Measurements from ENCODE around the gene SSH2. TPM values are rescaled to one million over a fixed set of nuclear protein-coding genes. Genes with fewer than 3 reads are reported as not detected.

The SSH2 gene
- total RNA-seq, 1 donor: 13.0 TPM

DNA sequence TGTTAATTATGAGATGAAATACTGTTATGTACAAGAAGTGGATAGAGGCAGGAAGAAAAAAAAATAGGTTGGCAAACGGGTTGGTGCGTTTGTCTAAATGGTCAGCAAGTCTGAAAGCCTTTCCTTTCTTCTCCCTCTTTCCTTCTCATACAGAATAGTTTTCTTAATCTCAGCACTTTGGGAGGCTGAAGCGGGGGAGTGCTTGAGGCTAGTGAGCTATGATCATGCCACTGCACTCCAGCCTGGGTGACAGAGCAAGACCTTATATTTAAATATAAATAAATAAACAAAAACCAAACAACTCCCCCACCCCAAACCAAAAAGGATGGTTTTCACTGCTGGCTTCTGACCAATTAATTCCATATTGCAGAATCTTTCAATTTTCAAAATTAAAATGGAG, 232.7 kb downstream of the SSH2 start:
- TF ChIP-seq, protein P1, sequence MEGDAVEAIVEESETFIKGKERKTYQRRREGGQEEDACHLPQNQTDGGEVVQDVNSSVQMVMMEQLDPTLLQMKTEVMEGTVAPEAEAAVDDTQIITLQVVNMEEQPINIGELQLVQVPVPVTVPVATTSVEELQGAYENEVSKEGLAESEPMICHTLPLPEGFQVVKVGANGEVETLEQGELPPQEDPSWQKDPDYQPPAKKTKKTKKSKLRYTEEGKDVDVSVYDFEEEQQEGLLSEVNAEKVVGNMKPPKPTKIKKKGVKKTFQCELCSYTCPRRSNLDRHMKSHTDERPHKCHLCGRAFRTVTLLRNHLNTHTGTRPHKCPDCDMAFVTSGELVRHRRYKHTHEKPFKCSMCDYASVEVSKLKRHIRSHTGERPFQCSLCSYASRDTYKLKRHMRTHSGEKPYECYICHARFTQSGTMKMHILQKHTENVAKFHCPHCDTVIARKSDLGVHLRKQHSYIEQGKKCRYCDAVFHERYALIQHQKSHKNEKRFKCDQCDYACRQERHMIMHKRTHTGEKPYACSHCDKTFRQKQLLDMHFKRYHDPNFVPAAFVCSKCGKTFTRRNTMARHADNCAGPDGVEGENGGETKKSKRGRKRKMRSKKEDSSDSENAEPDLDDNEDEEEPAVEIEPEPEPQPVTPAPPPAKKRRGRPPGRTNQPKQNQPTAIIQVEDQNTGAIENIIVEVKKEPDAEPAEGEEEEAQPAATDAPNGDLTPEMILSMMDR (IDR thresholded peaks at IDR 0.05; ENCODE audit: extremely low read depth, low read depth, low read length): no peak
- Histone ChIP-seq H3K79me2 (ENCODE audit: insufficient read depth, low read length) (no peaks in the 10 kb centered on the region), H2AFZ (ENCODE audit: low read length) (no peak overlapping the region), H3K9me3 (ENCODE audit: low read depth, low read length) (no peaks in the 10 kb centered on the region), H3K4me3 (ENCODE audit: insufficient read depth, low read length) (no peak overlapping the region), H3K4me2 (ENCODE audit: insufficient read depth, low read length) (no peak overlapping the region), H3K27me3 (ENCODE audit: insufficient read depth, low read length) (no peaks in the 10 kb centered on the region), H4K20me1 (ENCODE audit: insufficient read depth, low read length) (no peaks in the 10 kb centered on the region), H3K4me1 (ENCODE audit: insufficient read depth, low read length) (peaks cover 4% of the 10 kb centered on the region), H3K27ac (ENCODE audit: low read depth, low read length) (no peak overlapping the region), H3K36me3 (ENCODE audit: insufficient read depth, low read length) (no peaks in the 10 kb centered on the region)
- no peak for DNase-seq (ENCODE audit: insufficient read length, low spot score, missing footprints)

DNA sequence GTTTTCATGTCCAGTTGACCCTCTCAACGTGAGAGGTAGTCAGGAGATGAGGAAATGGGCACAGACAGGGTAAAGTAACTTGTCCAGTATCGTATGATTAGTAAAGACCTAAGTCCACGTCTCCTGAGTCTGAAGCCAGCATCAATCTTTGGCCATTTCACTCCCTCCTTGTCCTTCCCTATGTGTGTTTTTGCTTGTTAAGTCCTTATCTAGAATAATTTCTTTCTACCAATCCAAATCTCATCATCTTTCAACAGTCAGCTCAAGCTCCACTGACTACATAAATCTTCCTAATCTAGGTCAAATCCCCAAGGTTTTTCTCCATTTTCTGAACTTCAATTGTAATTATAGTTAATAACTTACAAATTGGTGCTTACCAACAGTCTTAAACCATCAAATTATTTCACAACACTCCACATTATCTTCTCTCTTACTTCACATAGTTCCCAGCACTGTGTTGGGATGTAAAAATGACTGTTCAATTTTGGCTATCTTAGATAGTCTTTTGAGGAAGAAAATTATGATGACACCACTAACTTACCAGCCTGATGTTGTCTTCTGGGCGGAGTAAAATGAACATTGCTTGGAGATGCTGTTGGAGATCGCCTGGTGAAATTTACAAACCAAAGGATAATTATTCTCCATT, 235.0 kb downstream of the SSH2 start:
- no peaks in the 10 kb centered on the region for H3K36me3 ChIP-seq (ENCODE audit: insufficient read depth, low read length)
- TF ChIP-seq, protein P1 (IDR thresholded peaks at IDR 0.05; ENCODE audit: extremely low read depth, low read depth, low read length): no peak
- no peak overlapping the region for H3K4me2 ChIP-seq (ENCODE audit: insufficient read depth, low read length)
- H3K4me1 ChIP-seq (ENCODE audit: insufficient read depth, low read length): peaks cover 8% of the 10 kb centered on the region
- H2AFZ ChIP-seq (ENCODE audit: low read length): no peak overlapping the region
- no peaks in the 10 kb centered on the region for H3K79me2 ChIP-seq (ENCODE audit: insufficient read depth, low read length)
- DNase-seq (ENCODE audit: insufficient read length, low spot score, missing footprints): no peak
- no peak overlapping the region for H3K4me3 ChIP-seq (ENCODE audit: insufficient read depth, low read length)
- no peak overlapping the region for H3K27ac ChIP-seq (ENCODE audit: low read depth, low read length)
- H3K9me3 ChIP-seq (ENCODE audit: low read depth, low read length): no peaks in the 10 kb centered on the region
- H3K27me3 ChIP-seq (ENCODE audit: insufficient read depth, low read length): no peaks in the 10 kb centered on the region
- H4K20me1 ChIP-seq (ENCODE audit: insufficient read depth, low read length): no peaks in the 10 kb centered on the region

DNA sequence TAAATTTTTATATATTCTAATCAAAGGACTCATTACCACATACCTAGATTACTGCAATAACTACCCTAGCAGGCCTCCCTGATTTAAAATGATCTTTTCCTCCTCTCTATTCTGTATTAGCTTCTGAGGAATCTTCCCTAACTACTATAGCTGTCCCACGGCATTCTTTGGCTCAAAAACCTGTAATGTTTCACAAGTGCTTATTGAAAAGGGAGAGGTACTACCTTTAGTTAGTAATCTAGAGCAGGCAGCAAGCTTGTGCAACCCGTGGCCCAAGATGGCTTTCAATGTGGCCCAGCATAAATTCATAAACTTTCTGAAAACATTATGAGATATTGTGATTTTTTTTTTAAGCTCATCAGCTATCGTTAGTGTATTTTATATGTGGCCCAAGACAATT, 236.3 kb downstream of the SSH2 start:
- no peaks in the 10 kb centered on the region for H3K27me3 ChIP-seq (ENCODE audit: insufficient read depth, low read length)
- H3K9me3 ChIP-seq (ENCODE audit: low read depth, low read length): no peaks in the 10 kb centered on the region
- no peaks in the 10 kb centered on the region for H3K79me2 ChIP-seq (ENCODE audit: insufficient read depth, low read length)
- TF ChIP-seq, protein P1 (IDR thresholded peaks at IDR 0.05; ENCODE audit: extremely low read depth, low read depth, low read length): no peak
- no peaks in the 10 kb centered on the region for H3K36me3 ChIP-seq (ENCODE audit: insufficient read depth, low read length)
- DNase-seq (ENCODE audit: insufficient read length, low spot score, missing footprints): no peak
- peaks cover 8% of the 10 kb centered on the region for H3K4me1 ChIP-seq (ENCODE audit: insufficient read depth, low read length)
- H3K27ac ChIP-seq (ENCODE audit: low read depth, low read length): no peak overlapping the region
- H2AFZ ChIP-seq (ENCODE audit: low read length): no peak overlapping the region
- no peak overlapping the region for H3K4me2 ChIP-seq (ENCODE audit: insufficient read depth, low read length)
- H4K20me1 ChIP-seq (ENCODE audit: insufficient read depth, low read length): no peaks in the 10 kb centered on the region
- H3K4me3 ChIP-seq (ENCODE audit: insufficient read depth, low read length): no peak overlapping the region

DNA sequence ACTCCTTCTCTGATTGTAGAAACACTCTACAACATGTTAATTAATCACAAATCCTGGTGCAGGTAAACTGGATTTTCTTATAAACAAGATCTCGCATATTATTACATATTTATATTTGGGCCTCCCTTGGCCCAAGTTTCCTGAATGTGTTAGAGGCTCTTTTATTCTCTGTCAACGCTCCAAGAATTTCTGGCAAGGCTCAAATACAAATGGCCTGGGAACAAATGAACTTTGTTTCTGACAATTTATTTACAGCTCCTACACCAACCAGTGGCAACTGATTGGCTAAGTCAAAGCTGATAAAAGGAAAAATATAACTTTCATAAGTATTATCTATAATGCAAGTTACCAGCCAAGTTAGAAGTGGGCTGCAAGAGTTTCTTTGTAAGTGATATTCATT, 242.4 kb downstream of the SSH2 start:
- no peaks in the 10 kb centered on the region for H3K9me3 ChIP-seq (ENCODE audit: low read depth, low read length)

More for the DNA sequence above, 242.4 kb downstream of the SSH2 start:
- Histone ChIP-seq H2AFZ (ENCODE audit: low read length) (no peak overlapping the region), H3K79me2 (ENCODE audit: insufficient read depth, low read length) (no peaks in the 10 kb centered on the region), H3K36me3 (ENCODE audit: insufficient read depth, low read length) (no peaks in the 10 kb centered on the region), H4K20me1 (ENCODE audit: insufficient read depth, low read length) (no peaks in the 10 kb centered on the region), H3K4me3 (ENCODE audit: insufficient read depth, low read length) (no peak overlapping the region), H3K27ac (ENCODE audit: low read depth, low read length) (no peak overlapping the region), H3K4me2 (ENCODE audit: insufficient read depth, low read length) (no peak overlapping the region), H3K27me3 (ENCODE audit: insufficient read depth, low read length) (no peaks in the 10 kb centered on the region), H3K4me1 (ENCODE audit: insufficient read depth, low read length) (peaks cover 6% of the 10 kb centered on the region)
- TF ChIP-seq, protein P1 (IDR thresholded peaks at IDR 0.05; ENCODE audit: extremely low read depth, low read depth, low read length): no peak
- no peak for DNase-seq (ENCODE audit: insufficient read length, low spot score, missing footprints)

Data from osteoblast (primary cell).